Caki2 (cell line): ENCODE measurements around the gene DAO. TPM values are rescaled to one million over a fixed set of nuclear protein-coding genes. Genes with fewer than 3 reads are reported as not detected.
"Not testable (repeated sequence)": the region's sequence is repeated elsewhere in the genome, so short reads cannot be mapped to it uniquely, and the experiment has no call there.

Source experiments
- DNase-seq: peaks from one replicate; pipeline ENCODE4 v3.0.0-alpha.2; 2015; ENCODE audit warnings: low read depth
- in situ Hi-C: cut with HindIII; loops from 2 replicates; pipeline ENCODE4 v1.10.0; 2016; ENCODE audit warnings: low sequenced_read_pairs, low pct_unique_long_range_greater_than_20kb, mixed read lengths
- total RNA-seq: library from RNA; depleted of rRNA; stranded (reverse); fragments of >200 nt; shearing (Covaris generic); gene quantifications from 2 replicates; pipeline ENCODE4 v1.2.3, GENCODE V29; 2014; ENCODE audit warnings: low replicate concordance

DAO gene
- total RNA-seq, 1 experiment from 2014 or later: not detected

GRCh38 chr12:108861878-108862587 lies 17.9 kb upstream of the DAO start:
- no peak for DNase-seq
- in situ Hi-C loops: no loop called here

GRCh38 chr12:108862588-108862959 lies 17.3 kb upstream of the DAO start:
- in situ Hi-C loops: no loop called here
- no peak for DNase-seq

GRCh38 chr12:108865169-108865568 lies 14.7 kb upstream of the DAO start:
- in situ Hi-C loops: no loop called here
- DNase-seq: no peak

- in situ Hi-C loops, DNase-seq: not testable (repeated sequence)
Measured at GRCh38 chr12:108866083-108866482, 13.8 kb upstream of the DAO start.

GRCh38 chr12:108868781-108869180 lies 11.1 kb upstream of the DAO start:
- in situ Hi-C loops: no loop called here
- no peak for DNase-seq

GRCh38 chr12:108875280-108875679 lies 4.6 kb upstream of the DAO start:
- in situ Hi-C loops: no loop called here
- no peak for DNase-seq

- no peak for DNase-seq
- in situ Hi-C loops: no loop called here
Measured at GRCh38 chr12:108875682-108876361, 4.1 kb upstream of the DAO start.

- DNase-seq: no peak
- in situ Hi-C loops: no loop called here
Measured at GRCh38 chr12:108876550-108876949, 3.3 kb upstream of the DAO start.

- in situ Hi-C loops: no loop called here
- DNase-seq: no peak
Measured at GRCh38 chr12:108881953-108882352, 2.1 kb downstream of the DAO start.

- DNase-seq: no peak
- in situ Hi-C loops: no loop called here
Measured at GRCh38 chr12:108884116-108885012, 4.5 kb downstream of the DAO start.

GRCh38 chr12:108886873-108887629 lies 7.2 kb downstream of the DAO start:
- DNase-seq: no peak
- in situ Hi-C loops: no loop called here

- DNase-seq: no peak
- in situ Hi-C loops: no loop called here
Measured at GRCh38 chr12:108888031-108888430, 8.1 kb downstream of the DAO start.

- in situ Hi-C loops: no loop called here
Measured at GRCh38 chr12:108890208-108890607, 10.3 kb downstream of the DAO start.

GRCh38 chr12:108895220-108895802 lies 15.4 kb downstream of the DAO start:
- in situ Hi-C loops: no loop called here
- no peak for DNase-seq

More at GRCh38 chr12:108890208-108890607, 10.3 kb downstream of the DAO start:
- DNase-seq: no peak

GRCh38 chr12:108896336-108896735 lies 16.4 kb downstream of the DAO start:
- no peak for DNase-seq
- in situ Hi-C loops: no loop called here

- in situ Hi-C loops: no loop called here
- DNase-seq: no peak
Measured at GRCh38 chr12:108896817-108897216, 16.9 kb downstream of the DAO start.

- no peak for DNase-seq
- in situ Hi-C loops: no loop called here
Measured at GRCh38 chr12:108899145-108899544, 19.3 kb downstream of the DAO start.

GRCh38 chr12:108905725-108906124 lies 25.8 kb downstream of the DAO start:
- in situ Hi-C loops: no loop called here
- no peak for DNase-seq
